Kidney (tissue), 14 donors: Measurements from ENCODE around the gene SNTG2. TPM values are rescaled to one million over a fixed set of nuclear protein-coding genes. Genes with fewer than 3 reads are reported as not detected.

ENCODE experiments used
- DNase-seq, 5 donors: peaks; one replicate each; pipeline ENCODE4 v3.0.0-alpha.2; 2013 to 2020
- FAIRE-seq: peaks from 2 replicates; lab custom pipeline; 2012; peaks lifted over from hg19 to GRCh38; lab: Jason Lieb, UNC
- H3K27ac ChIP-seq, 2 donors: one replicate each; pipeline ENCODE4 v1.7.0; 2013; ENCODE audit warnings: low read depth in 2 of 2, low read length in 2 of 2, inconsistent platforms in 1 of 2
- H3K27me3 ChIP-seq: one replicate; pipeline ENCODE4 v1.7.1; 2013; ENCODE audit warnings: low read length, inconsistent platforms; ENCODE audit not compliant: control insufficient read depth, insufficient read depth
- H3K36me3 ChIP-seq, 3 donors: one replicate each; pipeline versions ENCODE4 v1.7.0 to v1.7.1; 2013; ENCODE audit warnings: low read length in 3 of 3, control low read depth in 1 of 3, inconsistent platforms in 1 of 3; ENCODE audit not compliant: insufficient read depth in 3 of 3, control insufficient read depth in 2 of 3
- H3K4me1 ChIP-seq, 3 donors: one replicate each; pipeline versions ENCODE4 v1.7.0 to v1.7.1; 2013; ENCODE audit warnings: low read length in 3 of 3, inconsistent platforms in 1 of 3, low read depth in 1 of 3; ENCODE audit not compliant: control insufficient read depth in 2 of 3, insufficient read depth in 2 of 3
- H3K4me3 ChIP-seq, 3 donors: one replicate each; pipeline versions ENCODE4 v1.7.0 to v1.8.1; 2013; ENCODE audit warnings: low read length in 3 of 3, control low read depth in 1 of 3, inconsistent platforms in 1 of 3
- H3K9ac ChIP-seq, 3 donors: one replicate each; pipeline versions ENCODE4 v1.7.0 to v1.7.1; 2013; ENCODE audit warnings: low read length in 3 of 3, control low read depth in 1 of 3, inconsistent platforms in 1 of 3
- H3K9me3 ChIP-seq, 3 donors: one replicate each; pipeline versions ENCODE4 v1.7.0 to v1.7.1; 2013; ENCODE audit warnings: low read length in 3 of 3, control low read depth in 1 of 3, inconsistent platforms in 1 of 3; ENCODE audit not compliant: control insufficient read depth in 2 of 3, insufficient read depth in 1 of 3
- CTCF ChIP-seq: IDR thresholded peaks from 3 replicates; pipeline ENCODE4 v1.5.1; 2012; ENCODE audit warnings: mild to moderate bottlenecking, moderate library complexity, borderline replicate concordance; ENCODE audit not compliant: insufficient read depth; ENCODE audit errors: extremely low read depth
- intact Hi-C: fragments of 100-400 bp; cut with DNase I; formaldehyde crosslinking; loops from one replicate; pipeline ENCODE4 v1.11.1; 2022
- polyA plus RNA-seq: library from polyadenylated mRNA; stranded (reverse); fragments of 350-450 nt; fragmentation: Illumina TruSeq; extraction: RNeasy Lipid Tissue Mini Kit (QIAGEN cat#74804); gene quantifications from one replicate; pipeline ENCODE4 v1.2.3, GENCODE V29; 2014; ENCODE audit warnings: low read depth, low replicate concordance; ENCODE audit not compliant: insufficient read depth
- total RNA-seq: library from RNA; stranded (reverse); fragmentation: NEBNext Ultra II Directional; extraction: Animal tissue kit (Norgen Biotek cat#: 25700); gene quantifications from one replicate; pipeline ENCODE4 v1.2.1, GENCODE V29; 2021
- donor health status: control.
- donor health status: control.
- donor health status: control.
- donor health status: control.
- donor health status: control.
- donor health status: DM: yes; HTN: yes; CAD: no.
- donor health status: Normal renal cell carcinoma (clear cell type).

Gene SNTG2
- total and polyA plus RNA-seq, 2 donors from 2014 or later: 2.2 TPM; not detected in 1

- TF ChIP-seq CTCF: no peak
- peak in 1 of 5 donors; percentile 63 for DNase-seq
These were observed 346.9 kb downstream of the SNTG2 start for GRCh38 chr2:1297372-1298159.

GRCh38 chr2:1299043-1299442 is 348.4 kb downstream of the SNTG2 start:
- no peaks in the 10 kb centered on the region for H3K9me3 ChIP-seq
- FAIRE-seq (no peak), DNase-seq (peak in 3 of 5 donors; percentile 30 to 42 (median 31))
- no peaks in the 10 kb centered on the region for H3K36me3 ChIP-seq
- no peak overlapping the region for H3K27ac ChIP-seq
- no peak overlapping the region for H3K9ac ChIP-seq
- no peak for TF ChIP-seq CTCF
- no peaks in the 10 kb centered on the region for H3K4me1 ChIP-seq
- no peak overlapping the region for H3K4me3 ChIP-seq
- intact Hi-C loops: no loop called here
- H3K27me3 ChIP-seq: no peaks in the 10 kb centered on the region

More at GRCh38 chr2:1297372-1298159, 346.9 kb downstream of the SNTG2 start:
- H3K27me3 ChIP-seq: no peaks in the 10 kb centered on the region
- H3K4me1 ChIP-seq: no peaks in the 10 kb centered on the region
- H3K27ac ChIP-seq: no peak overlapping the region
- H3K36me3 ChIP-seq: no peaks in the 10 kb centered on the region
- H3K4me3 ChIP-seq: no peak overlapping the region
- H3K9me3 ChIP-seq: peaks cover 0 to 3% (median 0%) of the 10 kb centered on the region in 3 donors
- H3K9ac ChIP-seq: no peak overlapping the region
- intact Hi-C loops: no loop called here
- FAIRE-seq: no peak

- Histone ChIP-seq H3K27me3 (no peaks in the 10 kb centered on the region), H3K4me1 (no peaks in the 10 kb centered on the region), H3K9ac (no peak overlapping the region), H3K27ac (no peak overlapping the region), H3K9me3 (no peaks in the 10 kb centered on the region), H3K36me3 (no peaks in the 10 kb centered on the region), H3K4me3 (no peak overlapping the region)
- intact Hi-C loops: no loop called here
- FAIRE-seq (no peak), DNase-seq (no peak)
- TF ChIP-seq CTCF: no peak
These were observed 349.6 kb downstream of the SNTG2 start for GRCh38 chr2:1300284-1300683.

- Histone ChIP-seq H3K4me3 (no peak overlapping the region), H3K27me3 (no peaks in the 10 kb centered on the region), H3K4me1 (no peaks in the 10 kb centered on the region), H3K36me3 (no peaks in the 10 kb centered on the region), H3K27ac (no peak overlapping the region), H3K9ac (no peak overlapping the region), H3K9me3 (no peaks in the 10 kb centered on the region)
- DNase-seq (no peak), FAIRE-seq (no peak)
- intact Hi-C loops: no loop called here
- TF ChIP-seq CTCF: no peak
These were observed 350.4 kb downstream of the SNTG2 start for GRCh38 chr2:1301056-1301455.
